Progenitor cell of endocrine pancreas (in vitro differentiated cells): ENCODE measurements around the gene CD19. TPM values are rescaled to one million over a fixed set of nuclear protein-coding genes. Genes with fewer than 3 reads are reported as not detected.

Source experiments
- DNase-seq: peaks from one replicate; pipeline ENCODE4 v3.0.0; 2021; ENCODE audit warnings: low spot score; ENCODE audit not compliant: unreplicated experiment
- H3K27ac Mint-ChIP-seq: 2 replicates; pipeline ENCODE4 v1.8.0; 2021; ENCODE audit warnings: mild to moderate bottlenecking, moderate library complexity, mixed read lengths
- H3K27me3 Mint-ChIP-seq: 2 replicates; pipeline ENCODE4 v1.8.0; 2021; ENCODE audit warnings: mixed read lengths
- H3K36me3 Mint-ChIP-seq: 2 replicates; pipeline ENCODE4 v1.8.0; 2022; ENCODE audit warnings: mixed read lengths; ENCODE audit not compliant: insufficient read depth
- H3K4me1 Mint-ChIP-seq: 2 replicates; pipeline ENCODE4 v1.8.0; 2021; ENCODE audit warnings: low read depth, mixed read lengths
- H3K4me3 Mint-ChIP-seq: 2 replicates; pipeline ENCODE4 v1.8.0; 2021; ENCODE audit warnings: low read depth, mild to moderate bottlenecking, moderate library complexity, mixed read lengths
- H3K9me3 Mint-ChIP-seq: 2 replicates; pipeline ENCODE4 v1.8.0; 2021; ENCODE audit warnings: low read depth, mixed read lengths
- total RNA-seq: library from RNA; stranded (reverse); gene quantifications from 2 replicates; pipeline ENCODE4 v1.2.1, GENCODE V29; 2021
- TF ChIP-seq, protein P1 (sequence below): fragments of 200-600 bp; sonication (generic); IDR thresholded peaks from one replicate; pipeline ENCODE4 v1.5.0; 2021; ENCODE audit warnings: antibody characterized with exemption, mild to moderate bottlenecking; ENCODE audit not compliant: unreplicated experiment

The CD19 gene
- total RNA-seq, 1 donor from 2014 or later: not detected

DNA sequence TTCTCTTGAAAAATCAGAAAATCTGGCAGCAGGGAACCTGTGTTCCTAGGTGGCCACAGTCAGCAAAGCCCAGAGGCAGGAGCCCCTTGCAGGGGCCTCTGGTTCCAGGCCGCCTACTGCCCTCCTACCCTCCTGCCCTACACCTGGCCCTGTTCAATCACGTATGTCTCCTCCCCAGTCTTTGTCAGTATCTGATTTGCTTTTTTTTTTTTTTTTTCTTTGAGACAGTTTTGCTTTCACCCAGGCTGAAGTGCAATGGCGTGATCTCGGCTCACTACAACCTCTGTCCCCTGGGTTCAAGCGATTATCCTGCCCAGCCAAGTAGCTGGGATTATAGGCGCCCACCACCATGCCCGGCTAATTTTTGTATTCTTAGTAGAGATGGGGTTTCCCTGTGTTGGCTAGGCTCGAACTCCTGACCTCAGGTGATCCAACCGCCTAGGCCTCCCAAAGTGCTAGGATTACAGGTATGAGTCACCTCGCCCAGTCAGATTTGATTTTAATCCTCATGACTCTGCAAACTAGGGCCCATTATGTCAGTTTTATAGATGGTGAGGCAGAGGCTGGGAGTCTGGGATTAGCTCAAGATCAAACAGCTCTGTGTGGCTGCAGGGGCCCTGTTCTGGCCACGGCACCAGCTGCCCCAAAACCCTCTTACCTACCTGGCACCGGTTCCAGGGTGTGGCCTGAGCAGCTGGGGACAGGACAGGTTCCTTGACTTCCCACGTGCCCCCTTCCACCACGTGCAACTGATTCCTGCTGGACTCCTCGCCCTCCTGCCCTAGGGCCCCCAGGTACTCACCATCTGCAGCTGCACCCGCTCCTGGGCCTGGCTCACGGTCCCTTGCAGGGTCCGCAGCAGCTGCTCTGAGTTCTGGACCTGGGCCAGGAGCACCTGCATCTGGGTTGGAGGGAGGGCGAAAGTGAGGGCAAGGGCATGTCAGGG, 21.4 kb upstream of the CD19 start:
- Mint-ChIP-seq H3K27me3 (no peaks in the 10 kb centered on the region), H3K4me1 (no peaks in the 10 kb centered on the region), H3K9me3 (no peaks in the 10 kb centered on the region), H3K27ac (no peak overlapping the region), H3K4me3 (no peak overlapping the region), H3K36me3 (peaks cover 5% of the 10 kb centered on the region)
- TF ChIP-seq, protein P1, sequence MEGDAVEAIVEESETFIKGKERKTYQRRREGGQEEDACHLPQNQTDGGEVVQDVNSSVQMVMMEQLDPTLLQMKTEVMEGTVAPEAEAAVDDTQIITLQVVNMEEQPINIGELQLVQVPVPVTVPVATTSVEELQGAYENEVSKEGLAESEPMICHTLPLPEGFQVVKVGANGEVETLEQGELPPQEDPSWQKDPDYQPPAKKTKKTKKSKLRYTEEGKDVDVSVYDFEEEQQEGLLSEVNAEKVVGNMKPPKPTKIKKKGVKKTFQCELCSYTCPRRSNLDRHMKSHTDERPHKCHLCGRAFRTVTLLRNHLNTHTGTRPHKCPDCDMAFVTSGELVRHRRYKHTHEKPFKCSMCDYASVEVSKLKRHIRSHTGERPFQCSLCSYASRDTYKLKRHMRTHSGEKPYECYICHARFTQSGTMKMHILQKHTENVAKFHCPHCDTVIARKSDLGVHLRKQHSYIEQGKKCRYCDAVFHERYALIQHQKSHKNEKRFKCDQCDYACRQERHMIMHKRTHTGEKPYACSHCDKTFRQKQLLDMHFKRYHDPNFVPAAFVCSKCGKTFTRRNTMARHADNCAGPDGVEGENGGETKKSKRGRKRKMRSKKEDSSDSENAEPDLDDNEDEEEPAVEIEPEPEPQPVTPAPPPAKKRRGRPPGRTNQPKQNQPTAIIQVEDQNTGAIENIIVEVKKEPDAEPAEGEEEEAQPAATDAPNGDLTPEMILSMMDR: no peak
- no peak for DNase-seq

DNA sequence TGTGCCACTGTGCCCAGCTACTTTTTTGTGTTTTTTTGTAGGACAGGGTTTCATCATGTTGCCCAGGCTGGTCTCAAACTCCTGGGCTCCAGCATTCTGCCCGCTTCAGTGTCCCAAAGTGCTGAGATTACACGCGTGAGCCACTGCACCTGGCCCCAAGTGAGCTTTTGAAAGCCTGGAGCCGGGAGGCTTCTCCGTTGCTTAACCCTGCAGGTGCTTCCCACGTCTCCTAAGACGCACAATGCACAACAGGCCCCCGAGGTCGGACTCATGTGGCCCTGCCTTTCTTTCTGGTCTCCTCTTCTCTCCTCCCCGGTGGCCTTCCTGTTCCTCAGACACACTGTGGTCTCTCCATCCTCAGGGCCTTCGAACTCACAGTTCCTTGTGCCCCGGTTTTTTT, 19.2 kb upstream of the CD19 start:
- TF ChIP-seq, protein P1: no peak
- Mint-ChIP-seq H3K27me3 (no peaks in the 10 kb centered on the region), H3K4me1 (no peaks in the 10 kb centered on the region), H3K27ac (no peak overlapping the region), H3K4me3 (no peak overlapping the region), H3K9me3 (no peaks in the 10 kb centered on the region), H3K36me3 (peaks cover 10% of the 10 kb centered on the region)
- DNase-seq: no peak

DNA sequence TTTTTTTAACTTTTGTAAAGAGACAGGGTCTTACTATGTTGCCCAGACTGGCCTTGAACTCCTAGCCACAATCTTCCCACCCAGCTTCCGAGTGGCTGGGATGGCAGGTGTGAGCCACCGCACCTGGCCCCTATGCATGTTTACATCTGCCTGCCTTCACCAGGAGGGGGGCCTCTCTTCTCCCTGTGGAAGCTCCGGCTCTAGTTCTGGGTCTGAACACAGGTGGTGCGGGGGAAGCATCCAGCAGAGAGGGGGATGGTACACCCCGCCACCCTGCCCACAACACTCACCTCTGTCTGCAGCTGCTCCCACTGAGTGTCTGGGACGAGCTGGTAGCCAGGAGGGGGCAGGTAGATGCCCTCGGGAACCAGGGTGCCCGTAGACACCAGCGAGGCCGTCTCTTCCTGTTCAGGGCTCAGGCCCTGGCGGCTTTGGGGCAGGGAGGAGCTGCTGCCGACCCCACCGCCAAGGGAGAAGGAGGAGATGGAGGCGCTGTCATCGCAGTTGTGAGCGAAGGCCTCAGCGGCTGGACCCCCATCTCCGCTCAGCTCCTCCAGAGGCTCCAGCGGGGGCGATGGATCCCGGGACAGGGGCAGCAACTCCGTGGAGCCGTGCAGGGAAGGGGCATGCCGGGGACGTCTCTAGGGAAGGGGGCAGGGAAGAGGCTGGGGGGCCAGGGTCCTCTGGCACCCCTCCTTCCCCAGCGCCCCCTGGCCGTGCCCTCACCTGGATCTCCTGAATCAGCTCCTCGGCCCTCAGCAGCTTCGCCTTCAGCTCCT, 17.6 kb upstream of the CD19 start:
- Mint-ChIP-seq H3K27ac (no peak overlapping the region), H3K4me3 (no peak overlapping the region)
- DNase-seq: no peak

DNA sequence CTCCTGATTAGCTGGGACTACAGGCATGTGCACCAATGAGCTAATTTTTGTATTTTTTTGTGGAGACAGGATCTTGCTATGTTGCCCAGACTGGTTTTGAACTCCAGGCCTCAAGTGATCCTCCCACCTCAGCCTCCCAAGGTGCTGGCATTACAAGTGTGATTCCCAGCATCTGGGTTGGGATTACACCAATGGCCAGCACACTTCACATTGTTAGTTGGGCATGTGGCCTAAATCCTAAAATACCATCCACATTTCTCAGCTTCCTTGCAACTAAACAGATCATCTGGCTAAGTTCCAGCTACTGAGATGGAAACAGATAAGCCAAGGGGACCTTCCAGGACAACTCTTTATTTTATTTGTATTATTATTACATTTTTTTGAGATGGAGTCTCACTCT, 16.6 kb upstream of the CD19 start:
- no peaks in the 10 kb centered on the region for H3K9me3 Mint-ChIP-seq
- H3K27ac Mint-ChIP-seq: no peak overlapping the region
- H3K4me3 Mint-ChIP-seq: no peak overlapping the region
- DNase-seq: no peak
- H3K36me3 Mint-ChIP-seq: peaks cover 12% of the 10 kb centered on the region
- H3K27me3 Mint-ChIP-seq: no peaks in the 10 kb centered on the region
- TF ChIP-seq, protein P1: no peak
- H3K4me1 Mint-ChIP-seq: no peaks in the 10 kb centered on the region

More for the DNA sequence above, 17.6 kb upstream of the CD19 start:
- no peaks in the 10 kb centered on the region for H3K4me1 Mint-ChIP-seq
- H3K27me3 Mint-ChIP-seq: no peaks in the 10 kb centered on the region
- no peaks in the 10 kb centered on the region for H3K9me3 Mint-ChIP-seq
- TF ChIP-seq, protein P1: no peak
- peaks cover 10% of the 10 kb centered on the region for H3K36me3 Mint-ChIP-seq

DNA sequence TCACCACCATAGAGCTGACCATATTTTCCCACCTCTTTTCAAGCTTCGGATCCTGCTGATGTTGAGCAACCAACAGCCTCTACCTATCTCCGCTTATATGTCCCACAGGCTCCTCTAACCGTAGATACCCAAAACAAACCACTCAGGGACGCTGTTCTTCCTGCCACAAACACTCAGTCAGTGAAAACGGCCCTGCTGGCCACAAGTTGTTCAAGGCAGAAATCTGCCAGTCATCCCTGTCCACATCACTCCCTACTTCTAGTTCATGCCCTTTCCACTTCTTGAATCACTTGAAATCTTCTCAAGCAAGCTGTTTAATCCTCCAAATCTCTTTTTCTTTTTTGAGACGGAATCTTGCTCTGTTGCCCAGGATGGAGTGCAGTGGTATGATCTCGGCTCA, 14.7 kb upstream of the CD19 start:
- no peak for DNase-seq
- H3K4me1 Mint-ChIP-seq: no peaks in the 10 kb centered on the region
- H3K9me3 Mint-ChIP-seq: no peaks in the 10 kb centered on the region
- no peak overlapping the region for H3K4me3 Mint-ChIP-seq
- no peaks in the 10 kb centered on the region for H3K27me3 Mint-ChIP-seq
- H3K27ac Mint-ChIP-seq: no peak overlapping the region
- peaks cover 16% of the 10 kb centered on the region for H3K36me3 Mint-ChIP-seq
- TF ChIP-seq, protein P1: no peak
